HL-60/S4 treated with phorbol 12-myristate 13-acetate at 8.2 ng/mL for 4 days and 3 days (cell line): Measurements from ENCODE around the gene MMP1.
"Not testable (repeated sequence)": the region's sequence is repeated elsewhere in the genome, so short reads cannot be mapped to it uniquely, and the experiment has no call there.

ENCODE experiments used
- in situ Hi-C: fragments of 300-500 bp; cut with MboI; formaldehyde crosslinking; loops from 2 replicates; pipeline ENCODE4 v1.15.0; 2022; ENCODE audit warnings: low sequenced_read_pairs

MMP1 gene

GRCh38 chr11:102761646-102762238 lies 36.2 kb downstream of the MMP1 start:
- in situ Hi-C loops: no loop called here

- in situ Hi-C loops: no loop called here
Measured at GRCh38 chr11:102760344-102761035, 37.5 kb downstream of the MMP1 start.

GRCh38 chr11:102757823-102758549 lies 40.0 kb downstream of the MMP1 start:
- in situ Hi-C loops: no loop called here

GRCh38 chr11:102753267-102753666 lies 44.7 kb downstream of the MMP1 start:
- in situ Hi-C loops: no loop called here

GRCh38 chr11:102751673-102752072 lies 46.3 kb downstream of the MMP1 start:
- in situ Hi-C loops: no loop called here

GRCh38 chr11:102749101-102749722 lies 48.7 kb downstream of the MMP1 start:
- in situ Hi-C loops: no loop called here

- in situ Hi-C loops: not testable (repeated sequence)
Measured at GRCh38 chr11:102746746-102747578, 51.0 kb downstream of the MMP1 start.
